HG02981 (cell line): ENCODE results near the gene METAP2.
"Not testable (repeated sequence)": the region's sequence is repeated elsewhere in the genome, so short reads cannot be mapped to it uniquely, and the experiment has no call there.

Experiments
- ATAC-seq: cut with Tn5 transposase; IDR thresholded peaks from one replicate; pipeline ENCODE4 v1.9.1; 2021; ENCODE audit warnings: mild to moderate bottlenecking, moderate library complexity; ENCODE audit not compliant: unreplicated experiment

The METAP2 gene

GRCh38 chr12:95473884-95474659 is at the start of gene METAP2:
METAP2 (plus strand) TSS chr12:95474152; CDS start chr12:95474180, 28 bp downstream.
- peak; percentile 97 for ATAC-seq

- ATAC-seq: no peak
Measured at GRCh38 chr12:95424271-95424994, 49.5 kb upstream of the METAP2 start.

GRCh38 chr12:95429172-95429510 is 44.8 kb upstream of the METAP2 start:
- no peak for ATAC-seq

GRCh38 chr12:95431120-95431519 is 42.8 kb upstream of the METAP2 start:
- no peak for ATAC-seq

- no peak for ATAC-seq
Measured at GRCh38 chr12:95435355-95435754, 38.6 kb upstream of the METAP2 start.

GRCh38 chr12:95437565-95437964 is 36.4 kb upstream of the METAP2 start:
- ATAC-seq: no peak

- ATAC-seq: no peak
Measured at GRCh38 chr12:95439461-95440230, 34.3 kb upstream of the METAP2 start.

- ATAC-seq: no peak
Measured at GRCh38 chr12:95440401-95440800, 33.6 kb upstream of the METAP2 start.

- ATAC-seq: no peak
Measured at GRCh38 chr12:95443459-95443858, 30.5 kb upstream of the METAP2 start.

GRCh38 chr12:95445099-95445498 is 28.9 kb upstream of the METAP2 start:
- ATAC-seq: not testable (repeated sequence)

GRCh38 chr12:95445884-95446505 is 28.0 kb upstream of the METAP2 start:
- ATAC-seq: no peak

GRCh38 chr12:95446506-95446900 is 27.4 kb upstream of the METAP2 start:
- no peak for ATAC-seq

- not testable (repeated sequence) for ATAC-seq
Measured at GRCh38 chr12:95449656-95450055, 24.3 kb upstream of the METAP2 start.

GRCh38 chr12:95452501-95452900 is 21.5 kb upstream of the METAP2 start:
- not testable (repeated sequence) for ATAC-seq

- ATAC-seq: not testable (repeated sequence)
Measured at GRCh38 chr12:95453881-95454280, 20.1 kb upstream of the METAP2 start.

GRCh38 chr12:95454780-95455215 is 19.2 kb upstream of the METAP2 start:
- not testable (repeated sequence) for ATAC-seq

GRCh38 chr12:95457605-95458004 is 16.3 kb upstream of the METAP2 start:
- not testable (repeated sequence) for ATAC-seq

GRCh38 chr12:95458761-95459160 is 15.2 kb upstream of the METAP2 start:
- no peak for ATAC-seq

GRCh38 chr12:95459310-95459709 is 14.6 kb upstream of the METAP2 start:
- no peak for ATAC-seq

GRCh38 chr12:95460105-95460504 is 13.8 kb upstream of the METAP2 start:
- ATAC-seq: no peak

GRCh38 chr12:95460896-95461295 is 13.1 kb upstream of the METAP2 start:
- no peak for ATAC-seq
